WTC11 (cell line): Measurements from ENCODE around the gene CREBBP.

Experiments
- AFF4 ChIP-seq: sonication (generic); formaldehyde crosslinking; IDR thresholded peaks from 2 replicates; pipeline ENCODE4 v1.8.1; 2023; ENCODE audit warnings: mild to moderate bottlenecking, missing genetic modification reagents, borderline replicate concordance
- ATF2 ChIP-seq: sonication (generic); formaldehyde crosslinking; IDR thresholded peaks from 2 replicates; pipeline ENCODE4 v1.8.1; 2022; ENCODE audit warnings: low read depth, missing genetic modification reagents, borderline replicate concordance
- ATF3 ChIP-seq: sonication (generic); formaldehyde crosslinking; conservative IDR thresholded peaks from 2 replicates; pipeline ENCODE4 v1.8.1; 2022; ENCODE audit warnings: mild to moderate bottlenecking, missing genetic modification reagents
- CDX4 ChIP-seq: fragments of 250-450 bp; sonication (Bioruptor Pico); IDR thresholded peaks from 2 replicates; pipeline ENCODE4 v1.9.0; 2021; ENCODE audit warnings: moderate library complexity, mild to moderate bottlenecking, inconsistent platforms, borderline replicate concordance
- CTCF ChIP-seq: fragments of 200-600 bp; IDR thresholded peaks from 2 replicates; pipeline ENCODE4 v1.8.0; 2022; ENCODE audit warnings: antibody characterized with exemption
- ESRRA ChIP-seq: sonication (generic); formaldehyde crosslinking; IDR thresholded peaks from 2 replicates; pipeline ENCODE4 v1.8.1; 2022; ENCODE audit warnings: mild to moderate bottlenecking, missing genetic modification reagents, borderline replicate concordance
- MAX ChIP-seq: sonication (generic); formaldehyde crosslinking; IDR thresholded peaks from 2 replicates; pipeline ENCODE4 v1.8.0; 2022; ENCODE audit warnings: mild to moderate bottlenecking, missing genetic modification reagents
- MYBL2 ChIP-seq: sonication (generic); formaldehyde crosslinking; IDR thresholded peaks from 2 replicates; pipeline ENCODE4 v1.8.1; 2023; ENCODE audit warnings: mild to moderate bottlenecking, moderate library complexity, missing genetic modification reagents
- NFE2L1 ChIP-seq: sonication (generic); formaldehyde crosslinking; IDR thresholded peaks from 2 replicates; pipeline ENCODE4 v1.8.1; 2023; ENCODE audit warnings: missing genetic modification reagents
- RORB ChIP-seq: fragments of 250-450 bp; sonication (Bioruptor Pico); IDR thresholded peaks from 2 replicates; pipeline ENCODE4 v1.9.0; 2021; ENCODE audit warnings: mild to moderate bottlenecking
- STAT6 ChIP-seq: sonication (generic); formaldehyde crosslinking; conservative IDR thresholded peaks from 2 replicates; pipeline ENCODE4 v1.8.1; 2023; ENCODE audit warnings: mild to moderate bottlenecking, low read depth, missing genetic modification reagents, moderate library complexity
- ZNF219 ChIP-seq: sonication (generic); formaldehyde crosslinking; IDR thresholded peaks from 2 replicates; pipeline ENCODE4 v1.8.0; 2023; ENCODE audit warnings: missing genetic modification reagents, mild to moderate bottlenecking, borderline replicate concordance
- ZNF317 ChIP-seq: sonication (generic); formaldehyde crosslinking; IDR thresholded peaks from 2 replicates; pipeline ENCODE4 v1.8.1; 2023; ENCODE audit warnings: low read depth, mild to moderate bottlenecking, moderate library complexity, missing genetic modification reagents, borderline replicate concordance
- TF ChIP-seq, protein P1 (sequence below): sonication (generic); formaldehyde crosslinking; IDR thresholded peaks from 2 replicates; pipeline ENCODE4 v1.8.0; 2022; ENCODE audit warnings: missing genetic modification reagents

GRCh38 chr16:3774156-3774767 lies 106.3 kb downstream of the CREBBP start:
- TF ChIP-seq CTCF = no peak
- no peak for TF ChIP-seq RORB (CRISPR knock-in tag)
- TF ChIP-seq ATF2 = no peak
- TF ChIP-seq ZNF219 = no peak
- TF ChIP-seq STAT6 (CRISPR knock-in tag) = no peak
- TF ChIP-seq CDX4 (CRISPR knock-in tag) = no peak
- no peak for TF ChIP-seq MYBL2 (CRISPR knock-in tag)
- no peak for TF ChIP-seq AFF4 (CRISPR knock-in tag)
- TF ChIP-seq ATF3 (CRISPR knock-in tag) = no peak
- no peak for TF ChIP-seq NFE2L1 (CRISPR knock-in tag)
- TF ChIP-seq MAX (CRISPR knock-in tag) = no peak
- no peak for TF ChIP-seq ESRRA (CRISPR knock-in tag)
- TF ChIP-seq ZNF317 (CRISPR knock-in tag) = no peak
- TF ChIP-seq, protein P1, sequence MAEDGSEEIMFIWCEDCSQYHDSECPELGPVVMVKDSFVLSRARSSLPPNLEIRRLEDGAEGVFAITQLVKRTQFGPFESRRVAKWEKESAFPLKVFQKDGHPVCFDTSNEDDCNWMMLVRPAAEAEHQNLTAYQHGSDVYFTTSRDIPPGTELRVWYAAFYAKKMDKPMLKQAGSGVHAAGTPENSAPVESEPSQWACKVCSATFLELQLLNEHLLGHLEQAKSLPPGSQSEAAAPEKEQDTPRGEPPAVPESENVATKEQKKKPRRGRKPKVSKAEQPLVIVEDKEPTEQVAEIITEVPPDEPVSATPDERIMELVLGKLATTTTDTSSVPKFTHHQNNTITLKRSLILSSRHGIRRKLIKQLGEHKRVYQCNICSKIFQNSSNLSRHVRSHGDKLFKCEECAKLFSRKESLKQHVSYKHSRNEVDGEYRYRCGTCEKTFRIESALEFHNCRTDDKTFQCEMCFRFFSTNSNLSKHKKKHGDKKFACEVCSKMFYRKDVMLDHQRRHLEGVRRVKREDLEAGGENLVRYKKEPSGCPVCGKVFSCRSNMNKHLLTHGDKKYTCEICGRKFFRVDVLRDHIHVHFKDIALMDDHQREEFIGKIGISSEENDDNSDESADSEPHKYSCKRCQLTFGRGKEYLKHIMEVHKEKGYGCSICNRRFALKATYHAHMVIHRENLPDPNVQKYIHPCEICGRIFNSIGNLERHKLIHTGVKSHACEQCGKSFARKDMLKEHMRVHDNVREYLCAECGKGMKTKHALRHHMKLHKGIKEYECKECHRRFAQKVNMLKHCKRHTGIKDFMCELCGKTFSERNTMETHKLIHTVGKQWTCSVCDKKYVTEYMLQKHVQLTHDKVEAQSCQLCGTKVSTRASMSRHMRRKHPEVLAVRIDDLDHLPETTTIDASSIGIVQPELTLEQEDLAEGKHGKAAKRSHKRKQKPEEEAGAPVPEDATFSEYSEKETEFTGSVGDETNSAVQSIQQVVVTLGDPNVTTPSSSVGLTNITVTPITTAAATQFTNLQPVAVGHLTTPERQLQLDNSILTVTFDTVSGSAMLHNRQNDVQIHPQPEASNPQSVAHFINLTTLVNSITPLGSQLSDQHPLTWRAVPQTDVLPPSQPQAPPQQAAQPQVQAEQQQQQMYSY = no peak
